ENCODE results near the gene NCAM1. TPM values are rescaled to one million over a fixed set of nuclear protein-coding genes. Genes with fewer than 3 reads are reported as not detected.

Gene NCAM1
- total and polyA plus RNA-seq, 2 experiments from 2014 or later = 0.76 to 1.6 TPM

DNA sequence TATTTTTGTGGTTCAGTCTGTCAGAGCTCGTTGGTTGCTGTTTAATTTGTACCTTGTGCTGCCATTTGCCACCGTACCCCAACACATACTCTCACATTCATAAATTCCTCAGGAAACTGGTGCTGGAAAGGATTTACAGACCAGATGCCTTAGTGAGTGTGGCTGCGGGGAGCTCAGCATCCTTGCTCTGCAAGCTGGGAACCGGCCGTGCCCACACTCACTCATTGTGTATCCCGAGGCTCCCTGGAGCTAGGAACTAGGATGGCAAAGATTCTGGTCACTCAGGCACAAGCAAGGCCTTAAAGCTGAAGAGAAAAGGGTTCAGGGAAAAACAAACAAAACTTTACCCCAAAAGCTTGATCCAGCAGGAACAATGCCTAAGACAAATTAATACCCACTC lies 288.6 kb downstream of the NCAM1 start:
- H3K27ac Mint-ChIP-seq = no peak overlapping the region
- Histone ChIP-seq H3K27ac (ENCODE audit: low read depth) (no peak overlapping the region), H3K4me1 (ENCODE audit: insufficient read depth) (0 out of 2 replicates have a peak, but pooled peaks cover 3% of the 10 kb centered on the region), H3K4me3 (no peak overlapping the region), H3K9me2 (ENCODE audit: insufficient read depth) (no peaks in the 10 kb centered on the region), H3K27me3 (ENCODE audit: insufficient read depth) (no peaks in the 10 kb centered on the region), H3K79me2 (replicated peaks; ENCODE audit: insufficient read depth) (no peaks in the 10 kb centered on the region), H3K36me3 (ENCODE audit: insufficient read depth) (no peaks in the 10 kb centered on the region), H3F3A (replicated peaks; ENCODE audit: low read depth) (no peaks in the 10 kb centered on the region), H2AFZ (no peak overlapping the region), H3K4me2 (no peak overlapping the region), H4K20me1 (replicated peaks; ENCODE audit: insufficient read depth) (no peaks in the 10 kb centered on the region)
- H3K36me3 Mint-ChIP-seq (ENCODE audit: low read depth) = no peaks in the 10 kb centered on the region
- DNase-seq (ENCODE audit: low spot score) (no peak), ATAC-seq (peak; percentile 44)
- no peak overlapping the region for H3K4me3 Mint-ChIP-seq
- peaks cover 15% of the 10 kb centered on the region for H3K4me1 Mint-ChIP-seq
- H3K9me3 Mint-ChIP-seq = no peaks in the 10 kb centered on the region
- no peaks in the 10 kb centered on the region for H3K27me3 Mint-ChIP-seq (ENCODE audit: insufficient read depth, low read depth, poor library complexity)
- TF ChIP-seq STAT1 (IDR thresholded peaks at IDR 0.05; ENCODE audit: unreplicated experiment) = no peak
- no peak for TF ChIP-seq NANOG (IDR thresholded peaks at IDR 0.05; ENCODE audit: borderline replicate concordance)
- no peak for TF ChIP-seq EZH2phosphoT487 (IDR thresholded peaks at IDR 0.05; ENCODE audit: unreplicated experiment)
- TF ChIP-seq, protein P1, sequence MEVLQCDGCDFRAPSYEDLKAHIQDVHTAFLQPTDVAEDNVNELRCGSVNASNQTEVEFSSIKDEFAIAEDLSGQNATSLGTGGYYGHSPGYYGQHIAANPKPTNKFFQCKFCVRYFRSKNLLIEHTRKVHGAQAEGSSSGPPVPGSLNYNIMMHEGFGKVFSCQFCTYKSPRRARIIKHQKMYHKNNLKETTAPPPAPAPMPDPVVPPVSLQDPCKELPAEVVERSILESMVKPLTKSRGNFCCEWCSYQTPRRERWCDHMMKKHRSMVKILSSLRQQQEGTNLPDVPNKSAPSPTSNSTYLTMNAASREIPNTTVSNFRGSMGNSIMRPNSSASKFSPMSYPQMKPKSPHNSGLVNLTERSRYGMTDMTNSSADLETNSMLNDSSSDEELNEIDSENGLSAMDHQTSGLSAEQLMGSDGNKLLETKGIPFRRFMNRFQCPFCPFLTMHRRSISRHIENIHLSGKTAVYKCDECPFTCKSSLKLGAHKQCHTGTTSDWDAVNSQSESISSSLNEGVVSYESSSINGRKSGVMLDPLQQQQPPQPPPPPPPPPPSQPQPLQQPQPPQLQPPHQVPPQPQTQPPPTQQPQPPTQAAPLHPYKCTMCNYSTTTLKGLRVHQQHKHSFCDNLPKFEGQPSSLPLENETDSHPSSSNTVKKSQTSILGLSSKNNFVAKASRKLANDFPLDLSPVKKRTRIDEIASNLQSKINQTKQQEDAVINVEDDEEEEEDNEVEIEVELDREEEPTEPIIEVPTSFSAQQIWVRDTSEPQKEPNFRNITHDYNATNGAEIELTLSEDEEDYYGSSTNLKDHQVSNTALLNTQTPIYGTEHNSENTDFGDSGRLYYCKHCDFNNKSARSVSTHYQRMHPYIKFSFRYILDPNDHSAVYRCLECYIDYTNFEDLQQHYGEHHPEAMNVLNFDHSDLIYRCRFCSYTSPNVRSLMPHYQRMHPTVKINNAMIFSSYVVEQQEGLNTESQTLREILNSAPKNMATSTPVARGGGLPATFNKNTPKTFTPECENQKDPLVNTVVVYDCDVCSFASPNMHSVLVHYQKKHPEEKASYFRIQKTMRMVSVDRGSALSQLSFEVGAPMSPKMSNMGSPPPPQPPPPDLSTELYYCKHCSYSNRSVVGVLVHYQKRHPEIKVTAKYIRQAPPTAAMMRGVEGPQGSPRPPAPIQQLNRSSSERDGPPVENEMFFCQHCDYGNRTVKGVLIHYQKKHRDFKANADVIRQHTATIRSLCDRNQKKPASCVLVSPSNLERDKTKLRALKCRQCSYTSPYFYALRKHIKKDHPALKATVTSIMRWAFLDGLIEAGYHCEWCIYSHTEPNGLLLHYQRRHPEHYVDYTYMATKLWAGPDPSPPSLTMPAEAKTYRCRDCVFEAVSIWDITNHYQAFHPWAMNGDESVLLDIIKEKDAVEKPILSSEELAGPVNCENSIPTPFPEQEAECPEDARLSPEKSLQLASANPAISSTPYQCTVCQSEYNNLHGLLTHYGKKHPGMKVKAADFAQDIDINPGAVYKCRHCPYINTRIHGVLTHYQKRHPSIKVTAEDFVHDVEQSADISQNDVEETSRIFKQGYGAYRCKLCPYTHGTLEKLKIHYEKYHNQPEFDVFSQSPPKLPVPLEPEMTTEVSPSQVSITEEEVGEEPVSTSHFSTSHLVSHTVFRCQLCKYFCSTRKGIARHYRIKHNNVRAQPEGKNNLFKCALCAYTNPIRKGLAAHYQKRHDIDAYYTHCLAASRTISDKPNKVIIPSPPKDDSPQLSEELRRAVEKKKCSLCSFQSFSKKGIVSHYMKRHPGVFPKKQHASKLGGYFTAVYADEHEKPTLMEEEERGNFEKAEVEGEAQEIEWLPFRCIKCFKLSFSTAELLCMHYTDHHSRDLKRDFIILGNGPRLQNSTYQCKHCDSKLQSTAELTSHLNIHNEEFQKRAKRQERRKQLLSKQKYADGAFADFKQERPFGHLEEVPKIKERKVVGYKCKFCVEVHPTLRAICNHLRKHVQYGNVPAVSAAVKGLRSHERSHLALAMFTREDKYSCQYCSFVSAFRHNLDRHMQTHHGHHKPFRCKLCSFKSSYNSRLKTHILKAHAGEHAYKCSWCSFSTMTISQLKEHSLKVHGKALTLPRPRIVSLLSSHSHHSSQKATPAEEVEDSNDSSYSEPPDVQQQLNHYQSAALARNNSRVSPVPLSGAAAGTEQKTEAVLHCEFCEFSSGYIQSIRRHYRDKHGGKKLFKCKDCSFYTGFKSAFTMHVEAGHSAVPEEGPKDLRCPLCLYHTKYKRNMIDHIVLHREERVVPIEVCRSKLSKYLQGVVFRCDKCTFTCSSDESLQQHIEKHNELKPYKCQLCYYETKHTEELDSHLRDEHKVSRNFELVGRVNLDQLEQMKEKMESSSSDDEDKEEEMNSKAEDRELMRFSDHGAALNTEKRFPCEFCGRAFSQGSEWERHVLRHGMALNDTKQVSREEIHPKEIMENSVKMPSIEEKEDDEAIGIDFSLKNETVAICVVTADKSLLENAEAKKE (CRISPR knock-in tag; IDR thresholded peaks at IDR 0.05) = no peak
- TF ChIP-seq, protein P2, sequence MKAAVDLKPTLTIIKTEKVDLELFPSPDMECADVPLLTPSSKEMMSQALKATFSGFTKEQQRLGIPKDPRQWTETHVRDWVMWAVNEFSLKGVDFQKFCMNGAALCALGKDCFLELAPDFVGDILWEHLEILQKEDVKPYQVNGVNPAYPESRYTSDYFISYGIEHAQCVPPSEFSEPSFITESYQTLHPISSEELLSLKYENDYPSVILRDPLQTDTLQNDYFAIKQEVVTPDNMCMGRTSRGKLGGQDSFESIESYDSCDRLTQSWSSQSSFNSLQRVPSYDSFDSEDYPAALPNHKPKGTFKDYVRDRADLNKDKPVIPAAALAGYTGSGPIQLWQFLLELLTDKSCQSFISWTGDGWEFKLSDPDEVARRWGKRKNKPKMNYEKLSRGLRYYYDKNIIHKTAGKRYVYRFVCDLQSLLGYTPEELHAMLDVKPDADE (IDR thresholded peaks at IDR 0.05) = no peak
- no peak for TF ChIP-seq POLR2AphosphoS5 (IDR thresholded peaks at IDR 0.05; ENCODE audit: low read depth)
- TF ChIP-seq JUNB (IDR thresholded peaks at IDR 0.05; ENCODE audit: unreplicated experiment) = no peak
